NCI-H1105 treated with DMSO at 0.1 percent for 48 hours (cell line): ENCODE results near the gene SCYGR2.

Experiments used
- DNase-seq: peaks from one replicate; lab custom pipeline; 2025; lab: John Stamatoyannopoulos, UW

SCYGR2 gene

GRCh38 chr2:227612546-227613271, 14.0 kb downstream of the SCYGR2 start:
- DNase-seq: peak; percentile 5

- DNase-seq: no peak
Measured at GRCh38 chr2:227613272-227613660, 14.6 kb downstream of the SCYGR2 start.

GRCh38 chr2:227614246-227614645, 15.6 kb downstream of the SCYGR2 start:
- DNase-seq: no peak

GRCh38 chr2:227614740-227615139, 16.0 kb downstream of the SCYGR2 start, which contains the start of gene SCYGR3:
Gene SCYGR3, minus strand, starts transcription at chr2:227614840. Its CDS starts 0 bp downstream, at chr2:227614840.
- DNase-seq: no peak

- no peak for DNase-seq
Measured at GRCh38 chr2:227615181-227615580, 16.5 kb downstream of the SCYGR2 start.

- DNase-seq: no peak
Measured at GRCh38 chr2:227615906-227616305, 17.2 kb downstream of the SCYGR2 start.

GRCh38 chr2:227616631-227617030, 17.9 kb downstream of the SCYGR2 start:
- DNase-seq: no peak

GRCh38 chr2:227617316-227618230, 18.9 kb downstream of the SCYGR2 start, which contains the start of gene SCYGR4:
Gene SCYGR4, plus strand, starts transcription at chr2:227617498. Its CDS starts 0 bp downstream, at chr2:227617498.
- DNase-seq: no peak

- DNase-seq: no peak
Measured at GRCh38 chr2:227623226-227623625, 24.5 kb downstream of the SCYGR2 start.

- DNase-seq: no peak
Measured at GRCh38 chr2:227625420-227625819, 26.7 kb downstream of the SCYGR2 start.

- DNase-seq: no peak
Measured at GRCh38 chr2:227626580-227627151, 28.0 kb downstream of the SCYGR2 start.

GRCh38 chr2:227627769-227628168, 29.1 kb downstream of the SCYGR2 start:
- DNase-seq: no peak

- no peak for DNase-seq
Measured at GRCh38 chr2:227629435-227629834, 30.7 kb downstream of the SCYGR2 start.

- no peak for DNase-seq
Measured at GRCh38 chr2:227630322-227630721, 31.6 kb downstream of the SCYGR2 start.

- no peak for DNase-seq
Measured at GRCh38 chr2:227632827-227633226, 34.1 kb downstream of the SCYGR2 start.

GRCh38 chr2:227634201-227634600, 35.5 kb downstream of the SCYGR2 start:
- DNase-seq: no peak

- DNase-seq: no peak
Measured at GRCh38 chr2:227642656-227643055, 44.0 kb downstream of the SCYGR2 start.

GRCh38 chr2:227643990-227644551, 45.4 kb downstream of the SCYGR2 start:
- DNase-seq: no peak
